Measurements from ENCODE around the gene CELA2A.
"Not testable (repeated sequence)": the region's sequence is repeated elsewhere in the genome, so short reads cannot be mapped to it uniquely, and the experiment has no call there.

The CELA2A gene

GRCh38 chr1:15425521-15425920 is 31.0 kb upstream of the CELA2A start:
- DNase-seq, result no peak

GRCh38 chr1:15425958-15426357 is 30.6 kb upstream of the CELA2A start:
- no peak for DNase-seq

- DNase-seq, result no peak
These were observed 29.8 kb upstream of the CELA2A start for GRCh38 chr1:15426492-15427279.

GRCh38 chr1:15427280-15427666 is 29.3 kb upstream of the CELA2A start:
- no peak for DNase-seq

- DNase-seq, result not testable (repeated sequence)
These were observed 28.3 kb upstream of the CELA2A start for GRCh38 chr1:15428252-15428651.

GRCh38 chr1:15428815-15429435 is 27.6 kb upstream of the CELA2A start:
- DNase-seq, result no peak

- no peak for DNase-seq
These were observed 26.8 kb upstream of the CELA2A start for GRCh38 chr1:15429701-15430149.

GRCh38 chr1:15430787-15431570 is 25.6 kb upstream of the CELA2A start:
- DNase-seq, result peak; percentile 5 to 54

- DNase-seq, result no peak
These were observed 25.0 kb upstream of the CELA2A start for GRCh38 chr1:15431571-15431948.

- peak; percentile 63 to 90 for DNase-seq
These were observed 24.2 kb upstream of the CELA2A start for GRCh38 chr1:15432324-15432723.

- no peak for DNase-seq
These were observed 23.1 kb upstream of the CELA2A start for GRCh38 chr1:15433471-15433870.

- DNase-seq, result not testable (repeated sequence)
These were observed 21.8 kb upstream of the CELA2A start for GRCh38 chr1:15434739-15435138.

GRCh38 chr1:15435239-15436077 is 21.1 kb upstream of the CELA2A start:
- DNase-seq, result no peak

GRCh38 chr1:15436881-15437442 is 19.6 kb upstream of the CELA2A start:
- DNase-seq, result no peak

- no peak for DNase-seq
These were observed 17.2 kb upstream of the CELA2A start for GRCh38 chr1:15439325-15439724.

- no peak for DNase-seq
These were observed 16.2 kb upstream of the CELA2A start for GRCh38 chr1:15440357-15440756.

- DNase-seq, result no peak
These were observed 15.3 kb upstream of the CELA2A start for GRCh38 chr1:15441247-15441646.

- DNase-seq, result no peak
These were observed 14.4 kb upstream of the CELA2A start for GRCh38 chr1:15442119-15442518.

- DNase-seq, result no peak
These were observed 13.8 kb upstream of the CELA2A start for GRCh38 chr1:15442759-15443158.

GRCh38 chr1:15443281-15443680 is 13.3 kb upstream of the CELA2A start:
- peak in 1 of 2 experiments; percentile 25 for DNase-seq

GRCh38 chr1:15444468-15445389 is 11.8 kb upstream of the CELA2A start:
- peak in 1 of 2 experiments; percentile 26 for DNase-seq

Measured in NCI-H524 (cell line).